Stimulated activated naive CD4-positive, alpha-beta T cell treated with Interleukin-2 at 50 U/mL for 16 hours (primary cell): Measurements from ENCODE around the gene ADD3.

Experiments used
- DNase-seq: peaks from one replicate; lab custom pipeline; 2025; lab: John Stamatoyannopoulos, UW

ADD3 gene

GRCh38 chr10:110181911-110182310, 174.1 kb downstream of the ADD3 start:
- no peak for DNase-seq

GRCh38 chr10:110184398-110184797, 176.6 kb downstream of the ADD3 start:
- no peak for DNase-seq
